GM18520 (cell line): ENCODE measurements around the gene INA.
"Not testable (repeated sequence)": the region's sequence is repeated elsewhere in the genome, so short reads cannot be mapped to it uniquely, and the experiment has no call there.

Experiments
- ATAC-seq: cut with Tn5 transposase; IDR thresholded peaks from one replicate; pipeline ENCODE4 v1.9.1; 2021; ENCODE audit not compliant: unreplicated experiment

Gene INA

GRCh38 chr10:103276896-103277712, at the start of gene INA:
Gene INA, plus strand, starts transcription at chr10:103277138. Its CDS starts 74 bp downstream, at chr10:103277212.
- no peak for ATAC-seq

DNA sequence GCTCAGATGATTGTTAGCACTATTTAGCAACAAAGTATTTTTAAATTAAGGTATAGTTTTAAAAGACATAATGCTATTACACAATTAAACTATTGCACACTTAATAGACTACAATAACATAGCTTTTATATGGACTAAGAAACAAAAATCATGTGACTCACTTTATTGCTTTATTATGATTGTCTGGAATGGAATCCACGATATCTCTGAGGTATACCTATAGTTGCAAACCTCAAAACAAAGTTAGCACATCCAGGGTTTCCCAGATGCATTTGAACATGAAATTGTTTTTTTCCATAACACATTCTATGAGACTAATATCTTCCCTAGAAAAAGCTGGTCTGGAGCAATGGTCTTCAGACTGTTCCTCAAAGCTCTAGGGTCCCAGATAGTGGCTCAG, 49.5 kb upstream of the INA start:
- no peak for ATAC-seq

DNA sequence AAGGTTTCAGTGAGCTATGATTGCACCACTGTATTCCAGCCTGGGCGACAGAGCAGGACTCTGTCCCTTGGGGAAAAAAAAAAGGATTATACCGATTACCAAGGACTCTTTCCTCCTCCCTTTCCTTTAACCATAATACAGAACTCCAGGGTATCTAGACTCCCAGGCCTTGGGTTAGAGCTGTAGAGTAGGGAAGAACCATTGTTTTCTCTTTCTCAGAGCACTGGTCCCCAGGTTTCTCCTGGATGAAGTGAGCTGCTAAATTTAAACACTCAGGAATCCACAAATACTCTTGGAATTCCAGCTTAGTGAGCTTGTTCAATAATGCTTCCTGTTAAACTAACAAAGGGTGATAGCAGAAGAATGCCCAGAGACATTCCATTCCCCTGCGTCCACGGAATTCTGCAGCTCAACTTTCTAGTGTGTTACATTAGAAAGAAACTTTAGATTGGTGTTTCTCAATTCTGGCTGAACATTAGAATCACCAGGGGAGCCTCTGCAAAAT, 45.8 kb upstream of the INA start:
- no peak for ATAC-seq

DNA sequence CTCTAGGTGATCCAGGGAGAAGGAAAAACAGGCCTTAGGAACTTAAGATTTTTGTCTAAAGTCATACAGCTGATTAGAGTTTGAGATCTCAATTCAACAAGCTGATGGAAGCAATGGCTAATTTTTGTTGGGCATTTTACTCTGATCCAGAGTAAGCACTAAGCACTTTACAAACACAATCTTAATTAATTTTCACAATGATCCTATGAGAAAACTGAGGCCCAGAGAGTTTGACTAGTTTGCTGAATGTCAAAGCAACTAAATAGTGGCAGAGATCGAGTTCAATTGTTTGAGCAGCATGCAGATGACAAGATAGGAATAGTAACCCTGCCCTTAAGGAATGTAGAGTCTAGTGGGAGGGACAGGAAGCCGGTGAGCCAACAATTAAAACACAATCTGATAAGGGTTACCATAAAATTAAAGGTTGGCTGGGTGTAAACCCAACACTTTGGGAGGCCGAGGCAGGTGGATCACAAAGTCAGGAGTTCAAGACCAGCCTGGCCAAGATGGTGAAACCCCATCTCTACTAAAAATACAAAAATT, 44.7 kb upstream of the INA start:
- ATAC-seq: no peak

DNA sequence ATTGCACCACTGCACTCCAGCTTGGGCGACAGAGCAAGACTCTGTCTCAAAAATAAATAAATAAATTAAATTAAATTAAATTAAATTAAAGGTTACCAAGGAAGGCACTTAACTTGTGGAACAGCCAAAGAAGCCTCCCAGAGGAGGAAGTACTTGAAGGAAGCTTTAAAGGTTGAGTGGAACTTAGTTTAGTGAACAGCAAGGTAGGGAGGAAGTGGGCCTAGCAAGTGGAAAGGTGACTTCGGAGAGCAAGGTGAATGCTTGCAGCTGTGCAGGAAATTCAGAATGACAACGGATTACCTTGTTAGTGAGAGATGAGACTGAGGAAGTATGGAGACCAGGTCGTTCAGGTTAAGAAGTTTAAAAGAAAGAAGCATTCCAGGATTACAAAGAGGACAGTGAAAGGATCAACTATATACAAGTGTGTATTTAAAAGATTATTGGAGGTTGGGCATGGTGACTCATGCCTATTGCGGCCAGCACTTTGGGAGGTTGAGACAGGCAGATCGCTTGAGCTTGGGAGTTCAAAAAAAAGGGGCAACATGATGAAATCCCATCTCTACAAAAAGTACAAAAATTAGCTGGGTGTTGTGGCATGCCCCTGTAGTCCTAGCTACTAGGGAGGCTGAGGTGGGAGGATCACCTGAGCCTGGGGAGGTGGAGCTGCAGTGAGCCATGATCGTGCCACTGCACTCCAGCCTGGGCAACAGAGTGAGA, 44.0 kb upstream of the INA start:
- no peak for ATAC-seq

DNA sequence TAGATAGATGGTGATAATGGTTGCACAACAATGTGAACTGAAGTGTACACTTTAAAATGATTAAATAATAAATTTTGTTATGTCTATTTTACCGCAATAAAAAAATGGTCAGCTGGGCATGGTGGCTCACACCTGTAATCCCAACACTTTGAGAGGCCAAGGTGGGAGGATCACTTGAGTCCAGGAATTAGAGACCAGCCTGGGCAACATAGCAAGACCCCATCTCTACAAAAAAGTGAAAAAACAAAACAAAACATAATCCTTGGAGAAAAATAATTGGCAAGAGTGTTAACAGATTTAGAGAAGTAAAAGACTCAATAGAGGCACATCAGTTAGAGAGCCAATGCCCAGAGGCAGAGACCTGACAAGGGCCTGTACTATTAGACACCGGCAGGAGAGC, 41.2 kb upstream of the INA start:
- no peak for ATAC-seq

GRCh38 chr10:103238506-103239252, 38.3 kb upstream of the INA start:
- no peak for ATAC-seq

- no peak for ATAC-seq
These were observed 35.5 kb upstream of the INA start for GRCh38 chr10:103241262-103242011.

- ATAC-seq: no peak
These were observed 32.2 kb upstream of the INA start for GRCh38 chr10:103244666-103245271.

GRCh38 chr10:103245587-103245986, 31.4 kb upstream of the INA start, which contains the start of gene RPEL1:
Gene RPEL1, plus strand, starts transcription at chr10:103245887. Its CDS starts 110 bp downstream, at chr10:103245997.
- ATAC-seq: not testable (repeated sequence)

GRCh38 chr10:103246324-103246723, 30.6 kb upstream of the INA start:
- ATAC-seq: no peak

- ATAC-seq: no peak
These were observed 22.8 kb upstream of the INA start for GRCh38 chr10:103254113-103254512.

- no peak for ATAC-seq
These were observed 22.2 kb upstream of the INA start for GRCh38 chr10:103254538-103255325.

DNA sequence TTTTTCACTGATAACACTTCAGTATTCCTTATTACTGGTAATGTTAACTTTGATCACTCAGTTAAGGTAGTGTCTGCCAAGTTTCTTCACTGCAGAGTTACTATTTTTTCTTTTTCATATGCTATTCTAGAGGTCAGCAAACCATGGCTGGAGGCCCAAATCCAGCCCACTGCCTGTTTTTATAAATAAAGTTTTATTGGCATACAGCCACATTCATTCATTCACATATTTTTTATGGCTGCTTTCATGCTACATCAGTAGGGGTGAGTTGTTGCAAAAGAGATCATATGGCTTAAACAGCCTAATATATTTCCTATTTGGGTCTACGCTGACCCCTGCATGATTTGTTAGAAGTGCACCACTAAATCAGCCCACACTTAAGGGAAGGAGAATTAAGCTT, 20.3 kb upstream of the INA start:
- ATAC-seq: no peak

- no peak for ATAC-seq
These were observed 19.1 kb upstream of the INA start for GRCh38 chr10:103257812-103258211.

- ATAC-seq: not testable (repeated sequence)
These were observed 18.0 kb upstream of the INA start for GRCh38 chr10:103258928-103259327.

DNA sequence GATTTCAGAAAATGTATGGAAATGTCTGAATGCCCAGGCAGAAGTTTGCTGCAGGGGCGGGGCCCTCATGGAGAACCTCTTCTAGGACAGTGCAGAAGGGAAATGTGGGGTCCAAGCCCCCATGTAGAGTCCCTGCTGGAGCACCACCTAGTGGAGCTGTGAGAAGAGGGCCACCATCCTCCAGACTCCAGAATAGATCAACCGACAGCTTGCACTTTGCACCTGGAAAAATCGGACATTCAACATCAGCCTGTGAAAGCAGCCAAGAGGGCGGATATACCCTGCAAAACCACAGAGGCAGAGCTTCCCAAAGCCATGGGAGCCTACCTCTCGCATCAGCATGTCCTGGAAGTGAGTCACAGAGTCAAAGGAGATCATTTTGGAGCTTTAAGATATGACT, 16.9 kb upstream of the INA start:
- ATAC-seq: no peak

DNA sequence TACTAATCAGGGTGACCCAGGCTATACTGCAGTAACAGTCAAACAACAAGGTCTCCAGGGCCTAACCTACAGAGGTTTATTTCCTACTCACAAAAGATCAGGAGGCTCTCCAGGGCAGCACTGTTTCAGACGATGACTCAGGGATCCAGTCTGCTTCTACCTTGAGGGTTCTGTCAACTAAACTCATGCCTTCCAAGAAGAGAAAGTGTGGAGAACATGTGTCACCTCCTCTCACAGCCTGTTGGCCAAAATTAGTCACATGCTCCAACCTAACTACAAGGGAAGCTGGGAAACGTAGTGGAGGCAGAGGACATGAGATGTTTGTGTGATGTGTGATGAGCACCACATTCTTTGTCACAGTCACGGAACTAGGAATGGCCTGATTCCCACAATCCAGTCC, 14.7 kb upstream of the INA start:
- ATAC-seq: no peak

GRCh38 chr10:103265717-103266329, 11.1 kb upstream of the INA start:
- ATAC-seq: no peak
